HepG2 (cell line): Measurements from ENCODE around the gene SCAF4. TPM values are rescaled to one million over a fixed set of nuclear protein-coding genes. Genes with fewer than 3 reads are reported as not detected.

Source experiments
- ATAC-seq: fragments of 200-7000 bp; cut with Tn5 transposase; 3 replicates; pipeline ENCODE4 v1.9.1; 2020; ENCODE audit warnings: mild to moderate bottlenecking, moderate library complexity
- BruUV-seq: library from RNA; stranded (reverse); fragments of 400-500 nt; replicated peaks from 2 replicates; lab custom pipeline; 2021; lab: Mats Ljungman, UMichigan
- CTCF ChIA-PET: fragments of 300-600 bp; formaldehyde crosslinking; extraction: SDS; loops from one replicate; lab custom pipeline; 2021; ENCODE audit warnings: low total read pairs, inconsistent platforms, low intra/inter-chr PET ratio; lab: Yijun Ruan, JAX
- POLR2A ChIA-PET: fragments of 350-600 bp; sonication (Branson Sonifier 250); formaldehyde crosslinking; loops from one replicate; lab custom pipeline; 2020; ENCODE audit warnings: antibody characterized with exemption, inconsistent platforms; lab: Yijun Ruan, JAX
- DNase-seq: peaks from one replicate; pipeline ENCODE4 v3.0.0-alpha.2; 2015; ENCODE audit warnings: low spot score
- FAIRE-seq: peaks from 3 replicates; lab custom pipeline; 2011; peaks lifted over from hg19 to GRCh38; lab: Jason Lieb, UNC
- H2AFZ ChIP-seq: one replicate; pipeline ENCODE4 v1.6.1; 2011; ENCODE audit warnings: low read length, inconsistent platforms
- H3K27ac ChIP-seq: fragments of 300-600 bp; 3 replicates; pipeline ENCODE4 v1.8.0; 2011; ENCODE audit warnings: mixed run types, mild to moderate bottlenecking, mixed read lengths, low read length, inconsistent platforms; ENCODE audit not compliant: insufficient read depth; ENCODE audit errors: extremely low read length
- H3K27me3 ChIP-seq, 2 experiments: fragments of 200-600 bp in 1 of 2; 2 replicates in 1 of 2; 3 replicates in 1 of 2; pipeline versions ENCODE4 v1.6.0 to v1.8.0; 2011; ENCODE audit warnings: low read length in 2 of 2, mild to moderate bottlenecking in 2 of 2, moderate library complexity in 2 of 2, inconsistent platforms in 1 of 2; ENCODE audit not compliant: insufficient read depth in 2 of 2, control insufficient read depth in 1 of 2
- H3K36me3 ChIP-seq, 2 experiments: fragments of 200-600 bp in 1 of 2; replicated peaks in 1 of 2; 2 replicates in 1 of 2; 3 replicates in 1 of 2; pipeline versions ENCODE4 v1.5.1 to v1.8.0; 2011; ENCODE audit warnings: low read length in 2 of 2, inconsistent platforms in 1 of 2; ENCODE audit not compliant: insufficient read depth in 2 of 2, control insufficient read depth in 1 of 2
- H3K4me1 ChIP-seq: 2 replicates; pipeline ENCODE4 v1.5.1; 2012; ENCODE audit warnings: low read length, inconsistent platforms; ENCODE audit not compliant: insufficient read depth
- H3K4me2 ChIP-seq: 2 replicates; pipeline ENCODE4 v1.6.0; 2011; ENCODE audit warnings: low read depth, low read length, inconsistent platforms
- H3K4me3 ChIP-seq, 3 experiments: fragments of 200-600 bp in 1 of 3; sonication (generic), shearing (Covaris generic) in 1 of 3; replicated peaks in 1 of 3; 2 replicates each; pipeline ENCODE4 v1.5.1; 2011 to 2016; ENCODE audit warnings: low read length in 3 of 3, inconsistent platforms in 2 of 3, low read depth in 2 of 3, mild to moderate bottlenecking in 2 of 3, control low read depth in 1 of 3, mixed read lengths in 1 of 3; ENCODE audit not compliant: insufficient read depth in 1 of 3
- H3K79me2 ChIP-seq: one replicate; pipeline ENCODE4 v1.6.1; 2011; ENCODE audit warnings: low read length, inconsistent platforms; ENCODE audit not compliant: insufficient read depth
- H3K9ac ChIP-seq: 2 replicates; pipeline ENCODE4 v1.6.0; 2011; ENCODE audit warnings: mild to moderate bottlenecking, low read depth, low read length, inconsistent platforms; ENCODE audit not compliant: insufficient read depth
- H3K9me3 ChIP-seq: 2 replicates; pipeline ENCODE4 v1.5.1; 2012; ENCODE audit warnings: mild to moderate bottlenecking, low read length
- H4K20me1 ChIP-seq: 2 replicates; pipeline ENCODE4 v1.6.0; 2011; ENCODE audit warnings: inconsistent platforms, mild to moderate bottlenecking, low read length, moderate library complexity; ENCODE audit not compliant: insufficient read depth
- BHLHE40 ChIP-seq: IDR thresholded peaks from 2 replicates; pipeline ENCODE4 v1.6.1; 2011; ENCODE audit warnings: low read length, improper control_type of control experiment
- DNMT1 ChIP-seq: sonication (generic); formaldehyde crosslinking; IDR thresholded peaks from 2 replicates; pipeline ENCODE4 v1.5.1; 2020; ENCODE audit warnings: mild to moderate bottlenecking, missing genetic modification reagents
- FOSL2 ChIP-seq: sonication (generic); formaldehyde crosslinking; IDR thresholded peaks from 2 replicates; pipeline ENCODE4 v1.4.0; 2020; ENCODE audit warnings: missing genetic modification reagents
- HMGXB3 ChIP-seq: sonication (generic); formaldehyde crosslinking; IDR thresholded peaks from 2 replicates; pipeline ENCODE4 v1.4.0; 2020; ENCODE audit warnings: missing genetic modification reagents, borderline replicate concordance
- KDM5B ChIP-seq: sonication (generic); formaldehyde crosslinking; IDR thresholded peaks from 2 replicates; pipeline ENCODE4 v1.4.0; 2020; ENCODE audit warnings: missing genetic modification reagents, mild to moderate bottlenecking, borderline replicate concordance
- MAFG ChIP-seq: sonication (generic); formaldehyde crosslinking; IDR thresholded peaks from 2 replicates; pipeline ENCODE4 v1.5.1; 2020; ENCODE audit warnings: mild to moderate bottlenecking, missing genetic modification reagents
- MED1 ChIP-seq: sonication (generic); formaldehyde crosslinking; IDR thresholded peaks from 2 replicates; pipeline ENCODE4 v1.4.0; 2020; ENCODE audit warnings: missing genetic modification reagents
- NFKBIZ ChIP-seq: IDR thresholded peaks from 2 replicates; pipeline ENCODE4 v1.6.1; 2018; ENCODE audit warnings: missing genetic modification reagents, missing compliant biosample characterization
- RBFOX2 ChIP-seq: fragments of 200-400 bp; formaldehyde crosslinking; IDR thresholded peaks from 2 replicates; pipeline ENCODE4 v1.6.1; 2017; ENCODE audit warnings: low read depth, mild to moderate bottlenecking, low read length
- SRF ChIP-seq: IDR thresholded peaks from 2 replicates; pipeline ENCODE4 v1.6.1; 2011; ENCODE audit warnings: mild to moderate bottlenecking, low read depth, low read length, moderate library complexity
- THRA ChIP-seq: sonication (generic); formaldehyde crosslinking; IDR thresholded peaks from 2 replicates; pipeline ENCODE4 v1.4.0; 2020; ENCODE audit warnings: missing genetic modification reagents, borderline replicate concordance
- ZNF558 ChIP-seq: sonication (generic); formaldehyde crosslinking; IDR thresholded peaks from 2 replicates; pipeline ENCODE4 v1.9.0; 2022; ENCODE audit warnings: mild to moderate bottlenecking, missing genetic modification reagents, borderline replicate concordance
- ZNF780A ChIP-seq: sonication (generic); formaldehyde crosslinking; IDR thresholded peaks from 2 replicates; pipeline ENCODE4 v1.8.0; 2022; ENCODE audit warnings: mild to moderate bottlenecking, missing genetic modification reagents, moderate library complexity
- ZNF879 ChIP-seq: sonication (generic); formaldehyde crosslinking; IDR thresholded peaks from 2 replicates; pipeline ENCODE4 v1.8.1; 2023; ENCODE audit warnings: missing genetic modification reagents
- ZNF891 ChIP-seq: sonication (generic); formaldehyde crosslinking; IDR thresholded peaks from 2 replicates; pipeline ENCODE4 v1.5.0; 2020; ENCODE audit warnings: mild to moderate bottlenecking, missing genetic modification reagents
- whole genome bisulfite sequencing: methylation state at CpG from one replicate; pipeline ENCODE4 v1.1.6; 2017; ENCODE audit warnings: low lambda C conversion rate; 5-methylcytosine and 5-hydroxymethylcytosine counted together
- in situ Hi-C: cut with HindIII; loops from 2 replicates; pipeline ENCODE4 v1.10.0; 2017; ENCODE audit warnings: low pct_unique_long_range_greater_than_20kb; ENCODE audit not compliant: extremely low pct_ligation_motif_present
- intact Hi-C: fragments of 100-400 bp; cut with micrococcal nuclease; formaldehyde crosslinking; loops from one replicate; pipeline ENCODE4 v1.10.0; 2022; ENCODE audit not compliant: unreplicated experiment
- polyA plus RNA-seq, 8 experiments: library from polyadenylated mRNA; depleted of rRNA in 3 of 8; stranded (reverse) in 7 of 8; unstranded in 1 of 8; fragments of >200 nt; fragmentation: Illumina TruSeq in 4 of 8; extraction: Trizol in 4 of 8; gene quantifications; 2 replicates each; pipeline versions ENCODE4 v1.2.1 to v1.2.3, GENCODE V29; 2011 to 2016; ENCODE audit warnings: low read depth in 4 of 8, missing spikeins in 1 of 8, mixed read lengths in 1 of 8; ENCODE audit not compliant: insufficient read depth in 1 of 8
- total RNA-seq, 5 experiments: library from RNA; depleted of rRNA; stranded (reverse); fragments of >200 nt; fragmentation: Illumina TruSeq; extraction: Trizol; gene quantifications; 2 replicates each; pipeline ENCODE4 v1.2.3, GENCODE V29; 2016; ENCODE audit warnings: low read depth in 1 of 5
- TF ChIP-seq, protein P1 (sequence below): IDR thresholded peaks from 2 replicates; pipeline ENCODE4 v1.6.1; 2016; ENCODE audit warnings: mild to moderate bottlenecking, missing biosample characterization, missing genetic modification reagents
- TF ChIP-seq, protein P2 (sequence below): sonication (generic); formaldehyde crosslinking; IDR thresholded peaks from 2 replicates; pipeline ENCODE4 v1.5.0; 2020; ENCODE audit warnings: missing genetic modification reagents

Gene SCAF4
- total and polyA plus RNA-seq, 2 of the 13 experiments (the other 11 are each of a cell fraction or from before 2014, with no cell fraction given): 9.1 to 11.5 TPM

DNA sequence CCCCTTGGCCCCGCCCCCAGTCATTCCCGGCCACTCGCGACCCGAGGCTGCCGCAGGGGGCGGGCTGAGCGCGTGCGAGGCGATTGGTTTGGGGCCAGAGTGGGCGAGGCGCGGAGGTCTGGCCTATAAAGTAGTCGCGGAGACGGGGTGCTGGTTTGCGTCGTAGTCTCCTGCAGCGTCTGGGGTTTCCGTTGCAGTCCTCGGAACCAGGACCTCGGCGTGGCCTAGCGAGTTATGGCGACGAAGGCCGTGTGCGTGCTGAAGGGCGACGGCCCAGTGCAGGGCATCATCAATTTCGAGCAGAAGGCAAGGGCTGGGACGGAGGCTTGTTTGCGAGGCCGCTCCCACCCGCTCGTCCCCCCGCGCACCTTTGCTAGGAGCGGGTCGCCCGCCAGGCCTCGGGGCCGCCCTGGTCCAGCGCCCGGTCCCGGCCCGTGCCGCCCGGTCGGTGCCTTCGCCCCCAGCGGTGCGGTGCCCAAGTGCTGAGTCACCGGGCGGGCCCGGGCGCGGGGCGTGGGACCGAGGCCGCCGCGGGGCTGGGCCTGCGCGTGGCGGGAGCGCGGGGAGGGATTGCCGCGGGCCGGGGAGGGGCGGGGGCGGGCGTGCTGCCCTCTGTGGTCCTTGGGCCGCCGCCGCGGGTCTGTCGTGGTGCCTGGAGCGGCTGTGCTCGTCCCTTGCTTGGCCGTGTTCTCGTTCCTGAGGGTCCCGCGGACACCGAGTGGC lies 72.2 kb downstream of the SCAF4 start, which contains the start of gene SOD1:
SOD1 (plus strand) TSS at position 158 of the 723 bp plus-strand sequence; CDS start at position 235, 77 bp downstream.
- ChIA-PET CTCF (no interaction called here), POLR2A (no interaction called here)
- Histone ChIP-seq H3K27me3 (no peaks in the 10 kb centered on the region), H3K36me3 (peaks cover 1 to 19% of the 10 kb centered on the region in 2 experiments), H2AFZ (peak within 1 kb of the TSS; percentile 25), H3K9ac (peak within 1 kb of the TSS; percentile 85), H3K4me3 (peak within 1 kb of the TSS; percentile 77 to 91 (median 88)), H3K27ac (peak within 1 kb of the TSS; percentile 83), H3K4me1 (peaks cover 62% of the 10 kb centered on the region), H3K4me2 (peak within 1 kb of the TSS; percentile 81), H3K9me3 (no peaks in the 10 kb centered on the region), H3K79me2 (peaks cover 46% of the 10 kb centered on the region), H4K20me1 (peaks cover 29% of the 10 kb centered on the region)
- peak; percentile 85 for DNase-seq
- 0% methylated on average over 4 of the region's 87 CpGs for WGBS
- no peak for FAIRE-seq
- no TSS peak for BruUV-seq
- in situ Hi-C loops: no loop called here
- intact Hi-C loops: loop anchor here (10.0 kb wide), 1 partner anchor 55 kb away; no protein-coding TSS in a partner anchor
- ATAC-seq: peak; percentile 95
- TF ChIP-seq ZNF879 (CRISPR knock-in tag) (peak; percentile 81; the same call in 1 of the 2 replicates), MAFG (no peak), FOSL2 (CRISPR knock-in tag) (peak; percentile 53; the same call in 1 of the 2 replicates), MED1 (CRISPR knock-in tag) (peak; percentile 72), NFKBIZ (CRISPR knock-in tag) (0 out of 2 replicates have a peak, but pooled peaks have one; percentile 53), KDM5B (CRISPR knock-in tag) (peak; percentile 93), DNMT1 (CRISPR knock-in tag) (peak; percentile 88; the same call in 1 of the 2 replicates), HMGXB3 (CRISPR knock-in tag) (peak; percentile 79; the same call in 1 of the 2 replicates), THRA (CRISPR knock-in tag) (no peak), SRF (no peak), RBFOX2 (peak; percentile 99), ZNF891 (CRISPR knock-in tag) (peak; percentile 81; the same call in 1 of the 2 replicates), ZNF558 (CRISPR knock-in tag) (peak; percentile 81; the same call in 1 of the 2 replicates), ZNF780A (CRISPR knock-in tag) (peak; percentile 82), BHLHE40 (no peak)
- TF ChIP-seq, protein P1, sequence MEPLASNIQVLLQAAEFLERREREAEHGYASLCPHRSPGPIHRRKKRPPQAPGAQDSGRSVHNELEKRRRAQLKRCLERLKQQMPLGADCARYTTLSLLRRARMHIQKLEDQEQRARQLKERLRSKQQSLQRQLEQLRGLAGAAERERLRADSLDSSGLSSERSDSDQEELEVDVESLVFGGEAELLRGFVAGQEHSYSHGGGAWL: peak; percentile 85
- TF ChIP-seq, protein P2, sequence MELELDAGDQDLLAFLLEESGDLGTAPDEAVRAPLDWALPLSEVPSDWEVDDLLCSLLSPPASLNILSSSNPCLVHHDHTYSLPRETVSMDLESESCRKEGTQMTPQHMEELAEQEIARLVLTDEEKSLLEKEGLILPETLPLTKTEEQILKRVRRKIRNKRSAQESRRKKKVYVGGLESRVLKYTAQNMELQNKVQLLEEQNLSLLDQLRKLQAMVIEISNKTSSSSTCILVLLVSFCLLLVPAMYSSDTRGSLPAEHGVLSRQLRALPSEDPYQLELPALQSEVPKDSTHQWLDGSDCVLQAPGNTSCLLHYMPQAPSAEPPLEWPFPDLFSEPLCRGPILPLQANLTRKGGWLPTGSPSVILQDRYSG (CRISPR knock-in tag): peak; percentile 42; the same call in 1 of the 2 replicates
